GM12878 (cell line): ENCODE measurements around the gene RAD51AP1.

Experiments
- ASH2L ChIP-seq: fragments of 300-600, 200-600 bp; sonication (generic); IDR thresholded peaks from 2 replicates; pipeline ENCODE4 v1.6.1; 2017; ENCODE audit warnings: low read depth, mild to moderate bottlenecking, borderline replicate concordance
- BMI1 ChIP-seq: fragments of 450-650 bp; IDR thresholded peaks from 2 replicates; pipeline ENCODE4 v1.6.1; 2016; ENCODE audit warnings: mild to moderate bottlenecking, moderate library complexity, borderline replicate concordance
- CREB1 ChIP-seq: IDR thresholded peaks from 2 replicates; pipeline ENCODE4 v1.6.1; 2012; ENCODE audit warnings: low read depth, mild to moderate bottlenecking, inconsistent platforms
- EZH2 ChIP-seq: IDR thresholded peaks from 2 replicates; pipeline ENCODE4 v1.6.1; 2012; ENCODE audit warnings: low read depth, mild to moderate bottlenecking, control low read depth, inconsistent platforms, low read length, borderline replicate concordance; ENCODE audit not compliant: control insufficient read depth
- HDAC6 ChIP-seq: fragments of 200-600 bp; sonication (generic); IDR thresholded peaks from one replicate; pipeline ENCODE4 v1.8.0; 2017; ENCODE audit warnings: antibody characterized with exemption; ENCODE audit not compliant: unreplicated experiment
- KAT2A ChIP-seq: conservative IDR thresholded peaks from 2 replicates; pipeline ENCODE4 v1.6.1; 2011; ENCODE audit warnings: low read depth, low read length; ENCODE audit not compliant: control insufficient read depth
- NRF1 ChIP-seq: conservative IDR thresholded peaks from 2 replicates; pipeline ENCODE4 v1.6.1; 2011; ENCODE audit warnings: mild to moderate bottlenecking, low read depth, low read length, improper control_type of control experiment
- RCOR1 ChIP-seq: conservative IDR thresholded peaks from 2 replicates; pipeline ENCODE4 v1.6.1; 2012; ENCODE audit warnings: low read depth, low read length, improper control_type of control experiment
- SPI1 ChIP-seq: IDR thresholded peaks from 2 replicates; pipeline ENCODE4 v1.6.1; 2011; ENCODE audit warnings: low read depth, mild to moderate bottlenecking, low read length, moderate library complexity, borderline replicate concordance; ENCODE audit not compliant: insufficient read depth
- SREBF1 ChIP-seq: IDR thresholded peaks from 2 replicates; pipeline ENCODE4 v1.6.1; 2012; ENCODE audit warnings: mild to moderate bottlenecking, low read length
- ZSCAN29 ChIP-seq: fragments of 450-650 bp; IDR thresholded peaks from 2 replicates; pipeline ENCODE4 v1.6.1; 2017; ENCODE audit warnings: mild to moderate bottlenecking, moderate library complexity
- TF ChIP-seq, protein P1 (sequence below), 3 experiments: IDR thresholded peaks in 2 of 3; conservative IDR thresholded peaks in 1 of 3; 2 replicates each; pipeline ENCODE4 v1.5.1; 2011; ENCODE audit warnings: low read depth in 3 of 3, low read length in 3 of 3, mild to moderate bottlenecking in 3 of 3, control low read depth in 2 of 3, moderate library complexity in 2 of 3, inconsistent platforms in 1 of 3, mixed read lengths in 1 of 3; ENCODE audit not compliant: control insufficient read depth in 2 of 3, insufficient read depth in 1 of 3; ENCODE audit errors: extremely low read depth in 1 of 3
- TF ChIP-seq, protein P2 (sequence below): fragments of 450-650 bp; IDR thresholded peaks from 2 replicates; pipeline ENCODE4 v1.6.1; 2016; ENCODE audit warnings: mild to moderate bottlenecking
- TF ChIP-seq, protein P3 (sequence below): IDR thresholded peaks from 2 replicates; pipeline ENCODE4 v1.6.1; 2012; ENCODE audit warnings: low read depth, low read length, improper control_type of control experiment

DNA sequence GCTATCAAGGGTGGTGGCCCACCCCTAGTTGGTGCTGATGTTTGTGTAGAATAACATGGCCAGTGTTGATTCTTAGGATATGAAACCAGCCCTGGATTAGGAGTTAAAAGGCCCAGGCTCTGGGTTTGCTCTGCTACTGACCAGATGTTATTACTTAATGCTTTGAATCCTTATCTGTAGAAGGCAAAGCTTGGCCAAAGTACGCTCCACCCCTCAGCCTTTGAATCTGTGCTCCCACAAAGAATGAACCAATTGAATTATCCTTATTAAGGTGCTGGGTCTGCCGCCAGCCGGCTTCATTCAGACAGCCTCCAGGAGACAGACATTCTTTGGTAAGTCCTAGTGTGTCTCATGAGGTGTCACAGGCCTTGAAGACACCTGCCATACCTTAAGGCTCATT, 68.4 kb downstream of the RAD51AP1 start:
- no peak for TF ChIP-seq HDAC6
- TF ChIP-seq SREBF1, result no peak
- TF ChIP-seq RCOR1, result no peak
- no peak for TF ChIP-seq EZH2
- no peak for TF ChIP-seq ASH2L
- no peak for TF ChIP-seq KAT2A
- TF ChIP-seq ZSCAN29, result no peak
- TF ChIP-seq, protein P1, sequence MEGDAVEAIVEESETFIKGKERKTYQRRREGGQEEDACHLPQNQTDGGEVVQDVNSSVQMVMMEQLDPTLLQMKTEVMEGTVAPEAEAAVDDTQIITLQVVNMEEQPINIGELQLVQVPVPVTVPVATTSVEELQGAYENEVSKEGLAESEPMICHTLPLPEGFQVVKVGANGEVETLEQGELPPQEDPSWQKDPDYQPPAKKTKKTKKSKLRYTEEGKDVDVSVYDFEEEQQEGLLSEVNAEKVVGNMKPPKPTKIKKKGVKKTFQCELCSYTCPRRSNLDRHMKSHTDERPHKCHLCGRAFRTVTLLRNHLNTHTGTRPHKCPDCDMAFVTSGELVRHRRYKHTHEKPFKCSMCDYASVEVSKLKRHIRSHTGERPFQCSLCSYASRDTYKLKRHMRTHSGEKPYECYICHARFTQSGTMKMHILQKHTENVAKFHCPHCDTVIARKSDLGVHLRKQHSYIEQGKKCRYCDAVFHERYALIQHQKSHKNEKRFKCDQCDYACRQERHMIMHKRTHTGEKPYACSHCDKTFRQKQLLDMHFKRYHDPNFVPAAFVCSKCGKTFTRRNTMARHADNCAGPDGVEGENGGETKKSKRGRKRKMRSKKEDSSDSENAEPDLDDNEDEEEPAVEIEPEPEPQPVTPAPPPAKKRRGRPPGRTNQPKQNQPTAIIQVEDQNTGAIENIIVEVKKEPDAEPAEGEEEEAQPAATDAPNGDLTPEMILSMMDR (IDR thresholded peaks at IDR 0.05 in 2 of 3, conservative IDR thresholded peaks at IDR 0.05 in 1 of 3; ENCODE audit: control insufficient read depth in 2 of 3, extremely low read depth in 1 of 3, insufficient read depth in 1 of 3, low read depth in 3 of 3, low read length in 3 of 3), result no peak
- no peak for TF ChIP-seq CREB1
- TF ChIP-seq, protein P2, sequence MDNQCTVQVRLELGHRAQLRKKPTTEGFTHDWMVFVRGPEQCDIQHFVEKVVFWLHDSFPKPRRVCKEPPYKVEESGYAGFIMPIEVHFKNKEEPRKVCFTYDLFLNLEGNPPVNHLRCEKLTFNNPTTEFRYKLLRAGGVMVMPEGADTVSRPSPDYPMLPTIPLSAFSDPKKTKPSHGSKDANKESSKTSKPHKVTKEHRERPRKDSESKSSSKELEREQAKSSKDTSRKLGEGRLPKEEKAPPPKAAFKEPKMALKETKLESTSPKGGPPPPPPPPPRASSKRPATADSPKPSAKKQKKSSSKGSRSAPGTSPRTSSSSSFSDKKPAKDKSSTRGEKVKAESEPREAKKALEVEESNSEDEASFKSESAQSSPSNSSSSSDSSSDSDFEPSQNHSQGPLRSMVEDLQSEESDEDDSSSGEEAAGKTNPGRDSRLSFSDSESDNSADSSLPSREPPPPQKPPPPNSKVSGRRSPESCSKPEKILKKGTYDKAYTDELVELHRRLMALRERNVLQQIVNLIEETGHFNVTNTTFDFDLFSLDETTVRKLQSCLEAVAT, result no peak
- TF ChIP-seq SPI1, result no peak
- no peak for TF ChIP-seq BMI1
- TF ChIP-seq, protein P3, sequence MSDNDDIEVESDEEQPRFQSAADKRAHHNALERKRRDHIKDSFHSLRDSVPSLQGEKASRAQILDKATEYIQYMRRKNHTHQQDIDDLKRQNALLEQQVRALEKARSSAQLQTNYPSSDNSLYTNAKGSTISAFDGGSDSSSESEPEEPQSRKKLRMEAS, result no peak
- no peak for TF ChIP-seq NRF1
